Endothelial cell (in vitro differentiated cells): ENCODE data around the gene RIMS1. TPM values are rescaled to one million over a fixed set of nuclear protein-coding genes. Genes with fewer than 3 reads are reported as not detected.

Experiments used
- DNase-seq: peaks from one replicate; pipeline ENCODE4 v3.0.0; 2021; ENCODE audit warnings: low spot score
- H3K27ac Mint-ChIP-seq: one replicate; pipeline ENCODE4 v1.8.0; 2021; ENCODE audit warnings: mixed read lengths, inconsistent platforms; ENCODE audit not compliant: unreplicated experiment
- H3K27me3 Mint-ChIP-seq: one replicate; pipeline ENCODE4 v1.8.0; 2021; ENCODE audit warnings: mild to moderate bottlenecking, moderate library complexity, mixed read lengths, inconsistent platforms; ENCODE audit not compliant: unreplicated experiment
- H3K36me3 Mint-ChIP-seq: one replicate; pipeline ENCODE4 v1.8.0; 2021; ENCODE audit warnings: mild to moderate bottlenecking, low read depth, mixed read lengths, inconsistent platforms; ENCODE audit not compliant: unreplicated experiment
- H3K4me1 Mint-ChIP-seq: one replicate; pipeline ENCODE4 v1.8.0; 2021; ENCODE audit warnings: mild to moderate bottlenecking, mixed read lengths, inconsistent platforms; ENCODE audit not compliant: unreplicated experiment
- H3K4me3 Mint-ChIP-seq: one replicate; pipeline ENCODE4 v1.8.0; 2021; ENCODE audit warnings: mild to moderate bottlenecking, mixed read lengths, inconsistent platforms; ENCODE audit not compliant: unreplicated experiment
- H3K9me3 Mint-ChIP-seq: one replicate; pipeline ENCODE4 v1.8.0; 2021; ENCODE audit warnings: mixed read lengths, inconsistent platforms; ENCODE audit not compliant: unreplicated experiment
- CTCF ChIP-seq: fragments of 200-600 bp; sonication (generic); IDR thresholded peaks from one replicate; pipeline ENCODE4 v1.5.0; 2021; ENCODE audit warnings: antibody characterized with exemption; ENCODE audit not compliant: unreplicated experiment
- total RNA-seq: library from RNA; stranded (reverse); fragmentation: NEBNext Ultra II Directional; extraction: Animal tissue kit (Norgen Biotek cat#: 25700); gene quantifications from one replicate; pipeline ENCODE4 v1.2.1, GENCODE V29; 2021; ENCODE audit not compliant: unreplicated experiment

RIMS1 gene
- total RNA-seq, 1 donor from 2014 or later: 1.8 TPM

GRCh38 chr6:72411872-72412708, 525.7 kb downstream of the RIMS1 start:
- TF ChIP-seq CTCF: peak; percentile 100
- Mint-ChIP-seq H3K9me3 (no peaks in the 10 kb centered on the region), H3K36me3 (no peaks in the 10 kb centered on the region), H3K27ac (no peak overlapping the region), H3K4me3 (no peak overlapping the region), H3K4me1 (no peaks in the 10 kb centered on the region), H3K27me3 (peaks cover 2% of the 10 kb centered on the region)
- peak; percentile 82 for DNase-seq

- Mint-ChIP-seq H3K4me1 (no peaks in the 10 kb centered on the region), H3K36me3 (no peaks in the 10 kb centered on the region), H3K27ac (no peak overlapping the region), H3K27me3 (peaks cover 2% of the 10 kb centered on the region), H3K4me3 (no peak overlapping the region), H3K9me3 (no peaks in the 10 kb centered on the region)
- no peak for TF ChIP-seq CTCF
- DNase-seq: no peak
Observed at GRCh38 chr6:72412709-72413044, 526.3 kb downstream of the RIMS1 start.

- Mint-ChIP-seq H3K36me3 (no peaks in the 10 kb centered on the region), H3K27ac (no peak overlapping the region), H3K4me1 (peaks cover 4% of the 10 kb centered on the region), H3K9me3 (no peaks in the 10 kb centered on the region), H3K4me3 (no peak overlapping the region), H3K27me3 (peaks cover 2% of the 10 kb centered on the region)
- DNase-seq: no peak
- TF ChIP-seq CTCF: no peak
Observed at GRCh38 chr6:72413884-72414283, 527.5 kb downstream of the RIMS1 start.

GRCh38 chr6:72414657-72415056, 528.3 kb downstream of the RIMS1 start:
- no peaks in the 10 kb centered on the region for H3K9me3 Mint-ChIP-seq
- peaks cover 2% of the 10 kb centered on the region for H3K27me3 Mint-ChIP-seq
- no peak for DNase-seq
- no peaks in the 10 kb centered on the region for H3K36me3 Mint-ChIP-seq
- no peak overlapping the region for H3K27ac Mint-ChIP-seq
- H3K4me1 Mint-ChIP-seq: peaks cover 4% of the 10 kb centered on the region
- no peak overlapping the region for H3K4me3 Mint-ChIP-seq
- no peak for TF ChIP-seq CTCF

GRCh38 chr6:72416744-72417465, 530.6 kb downstream of the RIMS1 start:
- peaks cover 4% of the 10 kb centered on the region for H3K27me3 Mint-ChIP-seq
- H3K9me3 Mint-ChIP-seq: no peaks in the 10 kb centered on the region
- no peak overlapping the region for H3K27ac Mint-ChIP-seq
- no peak for DNase-seq
- H3K4me1 Mint-ChIP-seq: peaks cover 21% of the 10 kb centered on the region
- TF ChIP-seq CTCF: no peak
- no peak overlapping the region for H3K4me3 Mint-ChIP-seq
- no peaks in the 10 kb centered on the region for H3K36me3 Mint-ChIP-seq
